K562 (cell line): ENCODE data around the gene SMAP2. TPM values are rescaled to one million over a fixed set of nuclear protein-coding genes. Genes with fewer than 3 reads are reported as not detected.
A peak's percentile ranks its signal among the peaks of the same experiment; 100 is the strongest.

Experiments used
- BRF1 ChIP-seq: IDR thresholded peaks from 3 replicates; pipeline ENCODE4 v1.6.1; 2011; ENCODE audit warnings: borderline replicate concordance, mild to moderate bottlenecking; ENCODE audit not compliant: insufficient read length; ENCODE audit errors: extremely low read depth
- GABPA ChIP-seq: fragments of 200-800 bp; sonication (Bioruptor generic); conservative IDR thresholded peaks from 2 replicates; pipeline ENCODE4 v1.6.1; 2016; ENCODE audit warnings: low read depth, missing genetic modification characterization, missing compliant biosample characterization
- MBD2 ChIP-seq: sonication (generic); IDR thresholded peaks from 2 replicates; pipeline ENCODE4 v1.6.1; 2016; ENCODE audit warnings: low read depth, borderline replicate concordance
- POLR2A ChIP-seq: fragments of 450-650 bp; conservative IDR thresholded peaks from 2 replicates; pipeline ENCODE4 v1.6.1; 2016
- POLR3A ChIP-seq: IDR thresholded peaks from 2 replicates; pipeline ENCODE4 v1.6.1; 2011; ENCODE audit warnings: borderline replicate concordance, mild to moderate bottlenecking, moderate library complexity; ENCODE audit not compliant: insufficient read length, insufficient read depth; ENCODE audit errors: extremely low read depth
- POLR3G ChIP-seq: IDR thresholded peaks from 2 replicates; pipeline ENCODE4 v1.6.1; 2011; ENCODE audit not compliant: insufficient read length, insufficient replicate concordance; ENCODE audit errors: extremely low read depth
- SIN3A ChIP-seq, 2 experiments: fragments of 150-350 bp in 1 of 2; IDR thresholded peaks; 2 replicates each; pipeline ENCODE4 v1.6.1; 2011 to 2016; ENCODE audit warnings: borderline replicate concordance in 2 of 2, low read depth in 2 of 2, low read length in 2 of 2, mild to moderate bottlenecking in 2 of 2, moderate library complexity in 2 of 2; ENCODE audit not compliant: control insufficient read depth in 1 of 2
- YY1 ChIP-seq, 3 experiments: IDR thresholded peaks; 2 replicates each; pipeline ENCODE4 v1.6.1; 2011; ENCODE audit warnings: low read length in 2 of 3, mild to moderate bottlenecking in 2 of 3, moderate library complexity in 2 of 3, borderline replicate concordance in 1 of 3, control low read depth in 1 of 3, low read depth in 1 of 3; ENCODE audit not compliant: insufficient read depth in 3 of 3, insufficient replicate concordance in 2 of 3, control insufficient read depth in 1 of 3, insufficient read length in 1 of 3; ENCODE audit errors: extremely low read depth in 1 of 3
- ZFP30 ChIP-seq: fragments of 250-450 bp; sonication (Bioruptor Pico); IDR thresholded peaks from 2 replicates; pipeline ENCODE4 v1.8.0; 2022; ENCODE audit warnings: moderate library complexity, mild to moderate bottlenecking, inconsistent platforms, borderline replicate concordance
- ZNF232 ChIP-seq: sonication (generic); formaldehyde crosslinking; IDR thresholded peaks from 2 replicates; pipeline ENCODE4 v1.8.0; 2022; ENCODE audit warnings: mild to moderate bottlenecking, missing genetic modification reagents
- polyA plus RNA-seq, 8 experiments: library from polyadenylated mRNA; depleted of rRNA in 4 of 8; stranded (reverse) in 5 of 8; unstranded in 3 of 8; fragments of >200 nt; fragmentation: Nextera tagmentation in 2 of 8; fragmentation: Illumina TruSeq in 1 of 8; extraction: Ambion mirVana in 2 of 8; extraction: Trizol in 1 of 8; gene quantifications; 2 replicates each; pipeline versions ENCODE4 v1.2.1 to v1.2.3, GENCODE V29; 2011 to 2014; ENCODE audit warnings: inconsistent platforms in 1 of 8, missing spikeins in 1 of 8
- total RNA-seq, 7 experiments: library from RNA; depleted of rRNA in 6 of 7; stranded (reverse); fragments of >200 nt in 6 of 7; fragmentation: Illumina TruSeq in 2 of 7; extraction: Trizol in 2 of 7; gene quantifications; 2 replicates each; pipeline versions ENCODE4 v1.2.1 to v1.2.3, GENCODE V29; 2011 to 2021; ENCODE audit warnings: low replicate concordance in 1 of 7
- TF ChIP-seq, protein P1 (sequence below): fragments of 450-650 bp; formaldehyde crosslinking; IDR thresholded peaks from 2 replicates; pipeline ENCODE4 v1.4.0; 2020; ENCODE audit warnings: mild to moderate bottlenecking
- TF ChIP-seq, protein P2 (sequence below): sonication (generic); formaldehyde crosslinking; IDR thresholded peaks from 2 replicates; pipeline ENCODE4 v1.8.0; 2023; ENCODE audit warnings: mild to moderate bottlenecking, missing genetic modification reagents
- TF ChIP-seq, protein P3 (sequence below), 2 experiments: IDR thresholded peaks; 2 replicates each; pipeline ENCODE4 v1.6.1; 2012; ENCODE audit warnings: improper control_type of control experiment in 2 of 2, low read depth in 2 of 2, low read length in 2 of 2, borderline replicate concordance in 1 of 2
- TF ChIP-seq, protein P4 (sequence below): sonication (generic); formaldehyde crosslinking; IDR thresholded peaks from 2 replicates; pipeline ENCODE4 v1.8.0; 2022; ENCODE audit warnings: mild to moderate bottlenecking, missing genetic modification reagents
- TF ChIP-seq, protein P5 (sequence below): fragments of 450-650 bp; IDR thresholded peaks from 2 replicates; pipeline ENCODE4 v1.6.1; 2017; ENCODE audit warnings: antibody characterized with exemption, mild to moderate bottlenecking

SMAP2 gene
- total and polyA plus RNA-seq, 9 of the 15 experiments (the other 6 are each of a cell fraction or from before 2014, with no cell fraction given) = 38.7 to 212 (median 94.1) TPM

DNA sequence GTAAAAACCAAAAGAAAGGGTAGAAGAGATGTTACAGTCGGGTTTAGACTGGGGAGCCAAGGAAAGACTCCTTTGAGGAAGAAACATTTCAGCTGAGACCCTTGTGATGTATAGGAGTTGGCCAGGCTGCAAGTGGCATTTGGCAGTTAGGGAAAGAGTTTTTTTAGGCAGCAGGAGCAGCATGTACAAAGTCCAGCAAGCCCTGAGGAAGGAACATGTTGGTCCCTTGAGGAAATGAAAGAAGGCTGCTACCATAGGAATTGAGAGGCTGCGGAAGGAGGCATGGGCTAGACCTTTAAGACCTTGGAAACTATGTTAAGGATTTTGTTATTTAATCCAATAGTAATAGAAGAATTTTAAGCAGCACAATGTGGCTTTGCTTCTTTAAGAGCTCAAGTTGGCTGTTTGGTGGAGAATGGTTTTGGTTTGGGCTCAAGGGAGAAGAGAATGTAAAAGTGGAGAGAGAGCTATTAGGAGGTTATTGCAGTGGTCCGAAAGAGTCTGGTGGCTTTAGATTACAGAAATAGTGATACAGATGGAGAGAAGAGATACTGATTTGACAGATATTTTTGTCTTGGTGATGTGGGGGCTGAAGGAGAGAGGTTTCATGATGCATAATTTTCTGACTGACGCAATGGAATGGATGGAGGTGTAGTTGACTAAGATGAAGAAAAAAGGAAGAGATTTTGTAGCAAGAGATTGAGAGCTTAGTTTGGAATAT lies 26.6 kb downstream of the SMAP2 start (continued):
- TF ChIP-seq POLR3A (no peak), YY1 (IDR thresholded peaks at IDR 0.05; ENCODE audit: borderline replicate concordance in 1 of 3, control insufficient read depth in 1 of 3, extremely low read depth in 1 of 3, insufficient read depth in 3 of 3, insufficient read length in 1 of 3, insufficient replicate concordance in 2 of 3, low read depth in 1 of 3, low read length in 2 of 3) (no peak), POLR2A (no peak), ZFP30 (no peak), POLR3G (no peak), MBD2 (no peak), ZNF232 (CRISPR knock-in tag) (no peak), SIN3A (IDR thresholded peaks at IDR 0.05; ENCODE audit: borderline replicate concordance in 2 of 2, control insufficient read depth in 1 of 2, low read depth in 2 of 2, low read length in 2 of 2) (no peak), BRF1 (no peak), GABPA (tag) (no peak)
- TF ChIP-seq, protein P1, sequence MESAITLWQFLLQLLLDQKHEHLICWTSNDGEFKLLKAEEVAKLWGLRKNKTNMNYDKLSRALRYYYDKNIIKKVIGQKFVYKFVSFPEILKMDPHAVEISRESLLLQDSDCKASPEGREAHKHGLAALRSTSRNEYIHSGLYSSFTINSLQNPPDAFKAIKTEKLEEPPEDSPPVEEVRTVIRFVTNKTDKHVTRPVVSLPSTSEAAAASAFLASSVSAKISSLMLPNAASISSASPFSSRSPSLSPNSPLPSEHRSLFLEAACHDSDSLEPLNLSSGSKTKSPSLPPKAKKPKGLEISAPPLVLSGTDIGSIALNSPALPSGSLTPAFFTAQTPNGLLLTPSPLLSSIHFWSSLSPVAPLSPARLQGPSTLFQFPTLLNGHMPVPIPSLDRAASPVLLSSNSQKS = no peak
- TF ChIP-seq, protein P2, sequence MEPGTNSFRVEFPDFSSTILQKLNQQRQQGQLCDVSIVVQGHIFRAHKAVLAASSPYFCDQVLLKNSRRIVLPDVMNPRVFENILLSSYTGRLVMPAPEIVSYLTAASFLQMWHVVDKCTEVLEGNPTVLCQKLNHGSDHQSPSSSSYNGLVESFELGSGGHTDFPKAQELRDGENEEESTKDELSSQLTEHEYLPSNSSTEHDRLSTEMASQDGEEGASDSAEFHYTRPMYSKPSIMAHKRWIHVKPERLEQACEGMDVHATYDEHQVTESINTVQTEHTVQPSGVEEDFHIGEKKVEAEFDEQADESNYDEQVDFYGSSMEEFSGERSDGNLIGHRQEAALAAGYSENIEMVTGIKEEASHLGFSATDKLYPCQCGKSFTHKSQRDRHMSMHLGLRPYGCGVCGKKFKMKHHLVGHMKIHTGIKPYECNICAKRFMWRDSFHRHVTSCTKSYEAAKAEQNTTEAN = no peak
- TF ChIP-seq, protein P3, sequence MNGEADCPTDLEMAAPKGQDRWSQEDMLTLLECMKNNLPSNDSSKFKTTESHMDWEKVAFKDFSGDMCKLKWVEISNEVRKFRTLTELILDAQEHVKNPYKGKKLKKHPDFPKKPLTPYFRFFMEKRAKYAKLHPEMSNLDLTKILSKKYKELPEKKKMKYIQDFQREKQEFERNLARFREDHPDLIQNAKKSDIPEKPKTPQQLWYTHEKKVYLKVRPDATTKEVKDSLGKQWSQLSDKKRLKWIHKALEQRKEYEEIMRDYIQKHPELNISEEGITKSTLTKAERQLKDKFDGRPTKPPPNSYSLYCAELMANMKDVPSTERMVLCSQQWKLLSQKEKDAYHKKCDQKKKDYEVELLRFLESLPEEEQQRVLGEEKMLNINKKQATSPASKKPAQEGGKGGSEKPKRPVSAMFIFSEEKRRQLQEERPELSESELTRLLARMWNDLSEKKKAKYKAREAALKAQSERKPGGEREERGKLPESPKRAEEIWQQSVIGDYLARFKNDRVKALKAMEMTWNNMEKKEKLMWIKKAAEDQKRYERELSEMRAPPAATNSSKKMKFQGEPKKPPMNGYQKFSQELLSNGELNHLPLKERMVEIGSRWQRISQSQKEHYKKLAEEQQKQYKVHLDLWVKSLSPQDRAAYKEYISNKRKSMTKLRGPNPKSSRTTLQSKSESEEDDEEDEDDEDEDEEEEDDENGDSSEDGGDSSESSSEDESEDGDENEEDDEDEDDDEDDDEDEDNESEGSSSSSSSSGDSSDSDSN (IDR thresholded peaks at IDR 0.05; ENCODE audit: borderline replicate concordance in 1 of 2, low read depth in 2 of 2, low read length in 2 of 2) = no peak
- TF ChIP-seq, protein P4, sequence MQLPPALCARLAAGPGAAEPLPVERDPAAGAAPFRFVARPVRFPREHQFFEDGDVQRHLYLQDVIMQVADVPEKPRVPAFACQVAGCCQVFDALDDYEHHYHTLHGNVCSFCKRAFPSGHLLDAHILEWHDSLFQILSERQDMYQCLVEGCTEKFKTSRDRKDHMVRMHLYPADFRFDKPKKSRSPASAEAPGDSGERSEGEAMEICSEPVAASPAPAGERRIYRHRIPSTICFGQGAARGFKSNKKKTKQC (CRISPR knock-in tag) = no peak
- TF ChIP-seq, protein P5, sequence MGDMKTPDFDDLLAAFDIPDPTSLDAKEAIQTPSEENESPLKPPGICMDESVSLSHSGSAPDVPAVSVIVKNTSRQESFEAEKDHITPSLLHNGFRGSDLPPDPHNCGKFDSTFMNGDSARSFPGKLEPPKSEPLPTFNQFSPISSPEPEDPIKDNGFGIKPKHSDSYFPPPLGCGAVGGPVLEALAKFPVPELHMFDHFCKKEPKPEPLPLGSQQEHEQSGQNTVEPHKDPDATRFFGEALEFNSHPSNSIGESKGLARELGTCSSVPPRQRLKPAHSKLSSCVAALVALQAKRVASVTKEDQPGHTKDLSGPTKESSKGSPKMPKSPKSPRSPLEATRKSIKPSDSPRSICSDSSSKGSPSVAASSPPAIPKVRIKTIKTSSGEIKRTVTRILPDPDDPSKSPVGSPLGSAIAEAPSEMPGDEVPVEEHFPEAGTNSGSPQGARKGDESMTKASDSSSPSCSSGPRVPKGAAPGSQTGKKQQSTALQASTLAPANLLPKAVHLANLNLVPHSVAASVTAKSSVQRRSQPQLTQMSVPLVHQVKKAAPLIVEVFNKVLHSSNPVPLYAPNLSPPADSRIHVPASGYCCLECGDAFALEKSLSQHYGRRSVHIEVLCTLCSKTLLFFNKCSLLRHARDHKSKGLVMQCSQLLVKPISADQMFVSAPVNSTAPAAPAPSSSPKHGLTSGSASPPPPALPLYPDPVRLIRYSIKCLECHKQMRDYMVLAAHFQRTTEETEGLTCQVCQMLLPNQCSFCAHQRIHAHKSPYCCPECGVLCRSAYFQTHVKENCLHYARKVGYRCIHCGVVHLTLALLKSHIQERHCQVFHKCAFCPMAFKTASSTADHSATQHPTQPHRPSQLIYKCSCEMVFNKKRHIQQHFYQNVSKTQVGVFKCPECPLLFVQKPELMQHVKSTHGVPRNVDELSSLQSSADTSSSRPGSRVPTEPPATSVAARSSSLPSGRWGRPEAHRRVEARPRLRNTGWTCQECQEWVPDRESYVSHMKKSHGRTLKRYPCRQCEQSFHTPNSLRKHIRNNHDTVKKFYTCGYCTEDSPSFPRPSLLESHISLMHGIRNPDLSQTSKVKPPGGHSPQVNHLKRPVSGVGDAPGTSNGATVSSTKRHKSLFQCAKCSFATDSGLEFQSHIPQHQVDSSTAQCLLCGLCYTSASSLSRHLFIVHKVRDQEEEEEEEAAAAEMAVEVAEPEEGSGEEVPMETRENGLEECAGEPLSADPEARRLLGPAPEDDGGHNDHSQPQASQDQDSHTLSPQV = 0 out of 2 replicates have a peak, but pooled peaks have one; percentile 6
